Activated naive CD4-positive, alpha-beta T cell treated with anti-CD3 and anti-CD28 coated beads for 36 hours (primary cell): ENCODE measurements around the gene MBOAT1. TPM values are rescaled to one million over a fixed set of nuclear protein-coding genes. Genes with fewer than 3 reads are reported as not detected.
"Not testable (repeated sequence)": the region's sequence is repeated elsewhere in the genome, so short reads cannot be mapped to it uniquely, and the experiment has no call there.

ENCODE experiments used
- CTCF ChIA-PET: fragments of 350-600 bp; sonication (Branson Sonifier 250); formaldehyde crosslinking; loops from one replicate; lab custom pipeline; 2021; ENCODE audit warnings: antibody characterized with exemption; lab: Charles Lee
- DNase-seq: peaks from one replicate; pipeline ENCODE4 v3.0.0-alpha.2; 2020
- H3K27ac Mint-ChIP-seq: one replicate; pipeline ENCODE4 v1.8.0; 2021; ENCODE audit warnings: mild to moderate bottlenecking, mixed read lengths
- H3K27me3 Mint-ChIP-seq: one replicate; pipeline ENCODE4 v1.8.0; 2021; ENCODE audit warnings: low read depth, mixed read lengths
- H3K36me3 Mint-ChIP-seq: one replicate; pipeline ENCODE4 v1.8.0; 2021; ENCODE audit warnings: low read depth, mixed read lengths
- H3K4me1 Mint-ChIP-seq: one replicate; pipeline ENCODE4 v1.8.0; 2021; ENCODE audit warnings: low read depth, mixed read lengths
- H3K4me3 Mint-ChIP-seq: one replicate; pipeline ENCODE4 v1.8.0; 2021; ENCODE audit warnings: mild to moderate bottlenecking, moderate library complexity, mixed read lengths
- H3K9me3 Mint-ChIP-seq: one replicate; pipeline ENCODE4 v1.8.0; 2021; ENCODE audit warnings: mixed read lengths
- intact Hi-C: fragments of 100-400 bp; cut with micrococcal nuclease; formaldehyde crosslinking; loops from one replicate; pipeline ENCODE4 v1.15.1; 2023
- total RNA-seq, 2 experiments: library from RNA; stranded (reverse); gene quantifications; one replicate each; pipeline ENCODE4 v1.2.3, GENCODE V29; 2021

The MBOAT1 gene, protein sequence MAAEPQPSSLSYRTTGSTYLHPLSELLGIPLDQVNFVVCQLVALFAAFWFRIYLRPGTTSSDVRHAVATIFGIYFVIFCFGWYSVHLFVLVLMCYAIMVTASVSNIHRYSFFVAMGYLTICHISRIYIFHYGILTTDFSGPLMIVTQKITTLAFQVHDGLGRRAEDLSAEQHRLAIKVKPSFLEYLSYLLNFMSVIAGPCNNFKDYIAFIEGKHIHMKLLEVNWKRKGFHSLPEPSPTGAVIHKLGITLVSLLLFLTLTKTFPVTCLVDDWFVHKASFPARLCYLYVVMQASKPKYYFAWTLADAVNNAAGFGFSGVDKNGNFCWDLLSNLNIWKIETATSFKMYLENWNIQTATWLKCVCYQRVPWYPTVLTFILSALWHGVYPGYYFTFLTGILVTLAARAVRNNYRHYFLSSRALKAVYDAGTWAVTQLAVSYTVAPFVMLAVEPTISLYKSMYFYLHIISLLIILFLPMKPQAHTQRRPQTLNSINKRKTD
- 1 to 10 TPM; 6.3 to 7.3 TPM for total RNA-seq

DNA sequence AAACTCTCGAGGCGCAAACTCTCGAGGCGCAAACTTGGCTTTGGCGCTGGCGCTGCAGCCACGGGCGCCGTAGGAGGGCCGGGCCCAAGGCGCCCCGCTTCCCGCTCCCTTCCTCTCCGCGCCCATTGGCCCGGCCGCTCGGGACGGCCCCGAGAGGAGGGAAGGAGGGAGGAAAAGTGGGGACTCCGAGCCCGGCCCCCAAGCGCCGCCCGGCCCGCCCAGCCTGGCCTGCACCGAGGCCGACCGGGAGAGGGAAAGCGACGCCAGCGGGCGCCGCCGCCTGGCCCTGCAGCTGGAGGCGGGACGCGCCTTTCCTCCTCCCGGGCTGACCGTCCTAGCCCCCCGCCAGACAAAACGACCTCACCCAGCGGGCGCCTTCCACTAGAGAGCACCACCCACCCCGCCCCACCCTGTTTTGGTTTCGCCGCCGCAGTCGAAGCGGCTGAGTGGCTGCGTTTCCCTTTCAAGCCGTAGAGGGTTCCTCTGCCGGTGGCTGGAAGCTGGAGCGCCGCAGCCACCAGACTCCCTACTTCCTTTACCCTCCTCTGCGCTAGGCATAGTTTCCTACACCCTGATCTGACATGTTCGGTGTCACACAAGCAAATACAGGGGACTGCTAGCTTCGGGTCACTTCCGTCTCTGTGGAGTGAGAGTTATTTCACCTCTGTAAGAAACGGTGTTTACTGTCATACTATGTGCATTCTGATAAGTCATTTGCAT is at the start of gene MBOAT1:
Gene MBOAT1 (minus strand): TSS at position 78 of the 720 bp plus-strand sequence. CDS start 235 bp downstream, outside the sequence.
- H3K27ac Mint-ChIP-seq, result peak within 1 kb of the TSS; percentile 85
- CTCF ChIA-PET, result interaction anchor here (0.6 to 1.1 kb wide), 4 partner anchors 28 to 322 kb away, joined by 3 read pairs; no protein-coding TSS in a partner anchor
- intact Hi-C loops, result loop anchor here (1.0 to 5.0 kb wide), 10 partner anchors 10 to 1385 kb away; partner anchors contain the start of genes CDKAL1 and E2F3

DNA sequence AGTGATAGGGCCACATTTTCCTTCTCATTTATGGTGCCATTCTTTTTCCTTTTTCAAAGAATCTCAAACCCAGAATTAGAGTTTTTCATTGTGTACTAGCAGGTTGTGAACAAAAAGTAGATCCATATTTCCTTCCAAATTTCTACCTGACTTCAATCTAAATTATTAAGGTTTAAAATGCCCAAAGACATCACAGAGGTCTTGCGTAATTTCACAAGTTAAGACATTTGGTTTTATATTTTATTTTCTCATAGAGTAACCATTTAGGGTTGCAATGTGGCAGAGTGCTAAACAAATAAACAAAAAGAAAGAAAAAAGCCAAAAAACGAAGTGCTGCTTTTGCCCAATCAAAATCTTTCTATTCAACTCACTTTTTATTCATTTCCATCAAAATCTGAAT is 49.4 kb upstream of the MBOAT1 start:
- CTCF ChIA-PET, result no interaction called here
- Mint-ChIP-seq H3K36me3 (no peaks in the 10 kb centered on the region), H3K4me1 (peaks cover 3% of the 10 kb centered on the region), H3K27ac (no peak overlapping the region), H3K9me3 (peaks cover 1% of the 10 kb centered on the region), H3K27me3 (peaks cover 4% of the 10 kb centered on the region), H3K4me3 (no peak overlapping the region)
- no peak for DNase-seq
- intact Hi-C loops, result no loop called here

More for the DNA sequence above, at the start of gene MBOAT1:
- no peaks in the 10 kb centered on the region for H3K9me3 Mint-ChIP-seq
- H3K27me3 Mint-ChIP-seq, result no peaks in the 10 kb centered on the region
- peak; percentile 71 for DNase-seq
- no peaks in the 10 kb centered on the region for H3K36me3 Mint-ChIP-seq
- peaks cover 30% of the 10 kb centered on the region for H3K4me1 Mint-ChIP-seq
- H3K4me3 Mint-ChIP-seq, result peak within 1 kb of the TSS; percentile 83

DNA sequence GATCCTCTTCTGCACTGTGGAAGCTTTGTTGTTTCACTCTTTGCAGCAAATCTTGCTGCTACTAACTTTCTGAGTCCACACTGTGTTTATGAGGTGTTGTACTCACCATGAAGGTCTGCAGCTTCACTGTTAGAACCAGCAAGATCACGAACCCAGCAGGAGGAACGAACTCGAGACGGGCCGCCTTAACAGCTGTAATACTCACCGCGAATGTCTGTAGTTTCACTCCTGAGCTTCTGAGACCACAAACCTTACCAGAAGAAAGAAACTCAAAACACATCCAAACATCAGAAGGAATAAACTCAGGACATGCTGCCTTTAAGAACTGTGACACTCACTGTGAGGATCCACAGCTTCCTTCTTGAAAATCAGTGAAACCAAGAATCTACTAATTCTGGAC is 48.1 kb upstream of the MBOAT1 start:
- H3K36me3 Mint-ChIP-seq, result no peaks in the 10 kb centered on the region
- no peak overlapping the region for H3K4me3 Mint-ChIP-seq
- peaks cover 1% of the 10 kb centered on the region for H3K9me3 Mint-ChIP-seq
- H3K27me3 Mint-ChIP-seq, result peaks cover 4% of the 10 kb centered on the region
- DNase-seq, result no peak
- no peaks in the 10 kb centered on the region for H3K4me1 Mint-ChIP-seq
- H3K27ac Mint-ChIP-seq, result no peak overlapping the region
- intact Hi-C loops, result no loop called here
- CTCF ChIA-PET, result no interaction called here

DNA sequence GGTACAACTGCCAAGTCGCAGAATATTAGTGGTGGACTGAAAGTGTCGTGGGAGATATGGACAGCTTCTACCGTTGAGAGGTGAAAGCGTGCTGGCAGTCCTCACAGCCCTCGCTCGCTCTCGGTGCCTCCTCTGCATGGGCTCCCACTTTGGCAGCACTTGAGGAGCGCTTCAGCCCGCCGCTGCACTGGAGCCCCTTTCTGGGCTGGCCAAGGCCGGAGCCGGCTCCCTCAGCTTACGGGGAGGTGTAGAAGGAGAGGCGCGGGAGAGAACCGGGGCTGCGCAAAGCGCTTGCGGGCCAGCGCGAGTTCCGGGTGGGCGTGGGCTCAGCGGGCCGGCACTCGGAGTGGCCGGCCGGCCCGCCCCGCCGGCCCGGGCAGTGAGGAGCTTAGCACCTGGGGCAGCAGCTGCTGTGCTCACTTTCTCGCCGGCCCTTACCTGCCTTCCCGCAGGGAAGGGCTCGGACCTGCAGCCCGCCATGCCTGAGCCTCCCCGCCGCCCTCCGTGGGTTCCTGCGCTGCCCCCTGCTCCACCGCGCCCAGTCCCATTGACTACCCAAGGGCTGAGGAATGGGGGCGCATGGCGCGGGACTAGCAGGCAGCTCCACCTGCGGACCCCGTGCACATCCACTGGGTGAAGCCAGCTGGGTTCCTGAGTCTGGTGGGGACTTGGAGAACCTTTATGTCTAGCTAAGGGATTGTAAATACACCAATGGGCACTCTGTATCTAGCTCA is 47.2 kb upstream of the MBOAT1 start:
- no peak overlapping the region for H3K27ac Mint-ChIP-seq
- CTCF ChIA-PET, result interaction anchor here (0.6 kb wide), 1 partner anchor 1340 kb away, joined by 3 read pairs; no protein-coding TSS in a partner anchor
- peaks cover 1% of the 10 kb centered on the region for H3K9me3 Mint-ChIP-seq
- H3K4me3 Mint-ChIP-seq, result no peak overlapping the region
- no peaks in the 10 kb centered on the region for H3K4me1 Mint-ChIP-seq
- H3K27me3 Mint-ChIP-seq, result peaks cover 4% of the 10 kb centered on the region
- H3K36me3 Mint-ChIP-seq, result no peaks in the 10 kb centered on the region
- DNase-seq, result no peak
- intact Hi-C loops, result no loop called here

DNA sequence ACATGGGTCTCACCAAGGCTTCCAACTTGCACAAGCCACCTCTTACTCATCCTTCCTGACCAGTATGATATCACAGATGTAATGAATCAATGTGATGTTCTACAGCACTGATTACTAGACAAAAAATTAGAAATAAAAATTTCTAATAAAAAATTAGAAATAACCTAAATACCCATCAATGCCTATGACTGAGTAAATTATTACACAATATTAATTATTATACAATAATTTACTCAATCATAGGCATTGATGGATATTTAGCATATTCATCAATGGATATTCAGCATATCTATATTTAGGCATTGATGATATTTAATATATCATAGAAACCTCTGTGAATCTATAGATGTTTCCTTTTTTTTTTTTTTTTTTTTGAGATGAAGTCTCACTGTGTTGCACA is 43.2 kb upstream of the MBOAT1 start:
- intact Hi-C loops, result no loop called here
- Mint-ChIP-seq H3K4me3 (no peak overlapping the region), H3K27ac (no peak overlapping the region), H3K9me3 (no peaks in the 10 kb centered on the region), H3K4me1 (no peaks in the 10 kb centered on the region), H3K36me3 (no peaks in the 10 kb centered on the region), H3K27me3 (peaks cover 2% of the 10 kb centered on the region)
- CTCF ChIA-PET, result no interaction called here
- DNase-seq, result no peak

DNA sequence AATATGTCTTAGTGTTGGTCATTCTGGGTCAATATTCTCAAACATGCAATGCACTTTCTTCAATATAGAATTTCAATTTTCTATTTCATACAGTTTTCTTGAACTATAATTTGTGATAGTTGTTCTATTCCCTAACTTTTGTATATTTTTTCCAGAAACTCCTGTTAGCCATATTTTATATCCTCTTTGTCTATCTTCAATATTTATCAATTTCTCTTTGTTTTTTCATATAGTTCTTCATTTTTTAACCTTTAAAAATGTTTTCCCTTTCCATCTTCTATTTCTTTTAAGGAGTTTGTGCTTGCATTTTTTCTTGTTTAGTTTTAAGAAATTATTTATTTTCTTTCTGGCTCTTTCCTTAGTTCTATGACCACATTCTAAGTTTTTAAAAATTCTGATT is 42.0 kb upstream of the MBOAT1 start:
- no peaks in the 10 kb centered on the region for H3K36me3 Mint-ChIP-seq
- H3K4me1 Mint-ChIP-seq, result no peaks in the 10 kb centered on the region
- DNase-seq, result no peak
- no peaks in the 10 kb centered on the region for H3K9me3 Mint-ChIP-seq
- no peak overlapping the region for H3K4me3 Mint-ChIP-seq
- no peaks in the 10 kb centered on the region for H3K27me3 Mint-ChIP-seq
- intact Hi-C loops, result no loop called here
- CTCF ChIA-PET, result interaction anchor here (0.7 kb wide), 1 partner anchor 150 kb away, joined by 3 read pairs; no protein-coding TSS in a partner anchor
- no peak overlapping the region for H3K27ac Mint-ChIP-seq

DNA sequence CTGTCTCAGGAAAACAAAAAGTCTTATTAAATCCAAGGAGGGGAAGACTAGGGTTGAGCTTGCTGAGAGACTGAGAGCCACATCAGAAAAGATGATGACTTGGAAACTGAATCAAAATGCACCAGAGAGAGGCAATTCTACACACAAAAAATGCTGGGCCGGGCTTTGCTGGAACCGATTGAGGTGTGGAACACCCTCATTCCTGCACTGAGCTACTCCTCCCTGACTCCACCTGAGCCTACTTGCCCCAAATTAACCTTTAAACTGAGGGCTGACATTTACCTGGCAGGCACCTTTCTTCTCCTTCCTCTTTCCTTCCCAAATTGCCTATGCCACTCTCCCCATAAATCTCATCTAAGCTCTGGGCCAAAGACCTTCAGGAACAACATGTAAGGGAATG is 40.8 kb upstream of the MBOAT1 start:
- CTCF ChIA-PET, result no interaction called here
- no peaks in the 10 kb centered on the region for H3K9me3 Mint-ChIP-seq
- H3K27me3 Mint-ChIP-seq, result no peaks in the 10 kb centered on the region
- no peak overlapping the region for H3K4me3 Mint-ChIP-seq
- intact Hi-C loops, result no loop called here
- no peaks in the 10 kb centered on the region for H3K36me3 Mint-ChIP-seq
- no peaks in the 10 kb centered on the region for H3K4me1 Mint-ChIP-seq
- H3K27ac Mint-ChIP-seq, result no peak overlapping the region
- no peak for DNase-seq

DNA sequence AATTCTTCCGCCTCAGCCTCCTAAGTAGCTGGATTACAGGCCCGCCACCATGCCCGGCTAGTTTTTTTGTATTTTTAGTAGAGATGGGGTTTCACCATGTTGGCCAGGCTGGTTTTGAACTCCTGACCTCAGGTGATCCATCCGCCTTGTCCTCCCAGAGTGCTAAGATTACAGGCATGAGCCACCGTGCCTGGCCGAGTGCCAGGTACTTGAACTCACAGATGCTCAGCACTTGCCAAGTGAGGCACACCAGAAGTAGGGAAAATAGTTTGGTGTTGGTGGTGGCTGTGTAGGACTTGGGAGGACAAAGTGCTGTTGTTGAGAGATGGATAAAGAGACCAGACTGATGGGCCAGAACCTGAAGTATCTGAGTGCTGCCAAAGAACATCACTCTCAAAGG is 40.0 kb upstream of the MBOAT1 start:
- Mint-ChIP-seq H3K36me3 (no peaks in the 10 kb centered on the region), H3K27me3 (no peaks in the 10 kb centered on the region), H3K9me3 (no peaks in the 10 kb centered on the region), H3K27ac (no peak overlapping the region), H3K4me3 (no peak overlapping the region), H3K4me1 (no peaks in the 10 kb centered on the region)
- intact Hi-C loops, result no loop called here
- CTCF ChIA-PET, result no interaction called here
- no peak for DNase-seq

DNA sequence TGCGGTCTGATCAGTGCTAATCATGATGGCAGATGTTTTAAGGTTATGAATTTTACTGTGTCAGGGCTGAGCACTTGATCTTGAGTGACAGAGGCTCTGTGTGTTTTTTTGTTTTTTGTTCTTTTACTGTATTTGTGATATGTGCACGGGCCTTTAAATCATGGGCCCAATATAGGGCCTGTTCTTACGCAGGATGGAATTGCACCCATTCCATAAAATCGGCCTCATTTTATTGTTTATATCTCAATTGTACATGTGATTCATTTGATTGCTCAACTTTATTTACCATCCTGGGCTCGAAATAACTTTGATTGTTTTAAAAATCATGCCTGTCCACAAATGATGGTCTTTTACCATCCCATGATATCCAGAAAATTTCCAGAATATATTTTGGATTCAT is 39.3 kb upstream of the MBOAT1 start:
- DNase-seq, result no peak
- H3K27me3 Mint-ChIP-seq, result no peaks in the 10 kb centered on the region
- no peak overlapping the region for H3K4me3 Mint-ChIP-seq
- CTCF ChIA-PET, result no interaction called here
- intact Hi-C loops, result no loop called here
- H3K27ac Mint-ChIP-seq, result no peak overlapping the region
- H3K4me1 Mint-ChIP-seq, result no peaks in the 10 kb centered on the region
- no peaks in the 10 kb centered on the region for H3K9me3 Mint-ChIP-seq
- no peaks in the 10 kb centered on the region for H3K36me3 Mint-ChIP-seq

DNA sequence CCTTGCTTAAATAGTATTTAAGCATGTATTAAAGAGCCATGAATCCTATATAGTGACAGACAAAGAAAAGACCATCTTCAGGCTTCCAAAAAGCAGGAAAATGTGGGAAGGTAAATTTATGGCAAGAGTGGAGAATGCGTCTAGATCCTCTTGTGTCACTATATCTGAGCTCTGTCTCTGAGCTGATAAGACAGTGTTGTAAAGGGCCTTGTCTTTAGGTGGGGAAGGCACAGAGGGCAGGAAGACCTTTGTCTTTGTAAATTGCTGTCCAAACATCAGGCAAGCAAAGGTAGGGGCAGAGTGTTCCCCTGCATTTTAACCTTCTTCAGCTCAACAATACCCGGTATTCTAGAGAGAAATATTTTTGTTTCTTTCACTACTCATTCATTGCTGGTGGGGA is 33.9 kb upstream of the MBOAT1 start:
- Mint-ChIP-seq H3K27me3 (no peaks in the 10 kb centered on the region), H3K4me3 (no peak overlapping the region), H3K4me1 (no peaks in the 10 kb centered on the region), H3K9me3 (no peaks in the 10 kb centered on the region), H3K36me3 (no peaks in the 10 kb centered on the region), H3K27ac (no peak overlapping the region)
- CTCF ChIA-PET, result no interaction called here
- intact Hi-C loops, result no loop called here
- DNase-seq, result no peak

DNA sequence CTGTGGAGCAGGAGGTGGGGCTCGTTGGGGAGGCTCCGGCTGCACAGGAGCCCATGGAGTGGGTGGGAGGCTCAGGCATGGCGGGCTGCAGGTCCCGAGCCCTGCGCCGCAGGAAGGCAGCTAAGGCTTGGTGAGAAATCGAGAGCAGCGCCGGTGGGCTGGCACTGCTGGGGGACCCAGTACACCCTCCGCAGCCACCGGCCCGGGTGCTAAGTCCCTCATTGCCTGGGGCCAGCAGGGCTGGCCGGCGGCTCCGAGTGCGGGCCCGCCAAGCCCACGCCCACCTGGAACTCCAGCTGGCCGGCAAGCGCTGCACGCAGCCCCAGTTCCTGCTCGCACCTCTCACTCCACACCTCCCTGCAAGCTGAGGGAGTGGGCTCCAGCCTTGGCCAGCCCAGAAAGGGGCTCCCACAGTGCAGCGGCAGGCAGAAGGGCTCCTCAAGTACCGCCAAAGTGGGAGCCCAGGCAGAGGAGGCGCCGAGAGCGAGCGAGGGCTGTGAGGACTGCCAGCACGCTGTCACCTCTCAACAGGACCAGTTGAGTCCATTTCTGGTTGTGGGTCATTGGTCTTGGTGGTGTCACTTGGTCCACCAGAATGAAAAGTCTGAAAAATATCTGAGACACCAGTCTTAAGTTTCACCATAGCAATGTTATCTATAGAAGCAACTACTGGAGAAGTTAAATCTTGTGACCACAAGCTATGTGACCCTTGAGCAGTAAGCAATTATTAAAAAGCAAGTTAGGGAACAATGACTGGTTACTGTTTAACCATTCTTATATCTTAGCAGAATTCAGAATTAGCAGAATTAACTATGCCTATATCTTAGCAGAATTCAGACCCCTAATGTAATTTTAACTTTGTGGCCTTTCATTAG is 32.8 kb upstream of the MBOAT1 start:
- H3K9me3 Mint-ChIP-seq, H3K4me1 Mint-ChIP-seq, CTCF ChIA-PET, H3K4me3 Mint-ChIP-seq, intact Hi-C loops, DNase-seq, H3K36me3 Mint-ChIP-seq, H3K27me3 Mint-ChIP-seq, H3K27ac Mint-ChIP-seq: not testable (repeated sequence)
